ENCODE data around the gene LMAN2.
"Not testable (repeated sequence)": the region's sequence is repeated elsewhere in the genome, so short reads cannot be mapped to it uniquely, and the experiment has no call there.

The LMAN2 gene

DNA sequence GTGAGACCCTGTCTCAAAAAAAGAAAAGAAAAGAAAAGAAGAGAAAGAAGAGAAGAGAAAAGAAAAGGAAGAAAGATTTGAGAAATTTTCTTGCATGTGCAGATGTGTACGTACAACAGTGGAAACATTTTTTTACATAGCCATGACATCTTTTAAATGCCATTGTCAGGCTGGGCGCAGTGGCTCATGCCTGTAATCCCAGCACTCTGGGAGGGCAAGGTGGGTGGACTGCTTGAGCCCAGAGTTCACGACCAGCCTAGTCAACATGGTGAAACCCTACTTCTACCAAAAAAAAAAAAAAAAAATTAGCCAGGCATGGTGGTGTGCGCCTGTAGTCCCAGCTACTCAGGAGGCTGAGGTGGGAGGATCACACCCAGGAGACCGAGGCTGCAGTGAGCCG, 6.6 kb downstream of the LMAN2 start:
- H3K9ac ChIP-seq, result no peak overlapping the region
- no peak overlapping the region for H3K4me3 ChIP-seq (ENCODE audit: low read depth, low read length)
- no peaks in the 10 kb centered on the region for H3K9me3 ChIP-seq (ENCODE audit: control insufficient read depth, low read length)
- H3K27ac ChIP-seq, result no peak overlapping the region
- no peaks in the 10 kb centered on the region for H3K27me3 ChIP-seq (ENCODE audit: control insufficient read depth, insufficient read depth, low read length)
- H3K79me2 ChIP-seq, result peaks cover 43% of the 10 kb centered on the region
- no peaks in the 10 kb centered on the region for H3K36me3 ChIP-seq (ENCODE audit: control insufficient read depth, insufficient read depth, low read length)
- no peak overlapping the region for H3K4me2 ChIP-seq (ENCODE audit: low read length)
- TF ChIP-seq, protein P1, sequence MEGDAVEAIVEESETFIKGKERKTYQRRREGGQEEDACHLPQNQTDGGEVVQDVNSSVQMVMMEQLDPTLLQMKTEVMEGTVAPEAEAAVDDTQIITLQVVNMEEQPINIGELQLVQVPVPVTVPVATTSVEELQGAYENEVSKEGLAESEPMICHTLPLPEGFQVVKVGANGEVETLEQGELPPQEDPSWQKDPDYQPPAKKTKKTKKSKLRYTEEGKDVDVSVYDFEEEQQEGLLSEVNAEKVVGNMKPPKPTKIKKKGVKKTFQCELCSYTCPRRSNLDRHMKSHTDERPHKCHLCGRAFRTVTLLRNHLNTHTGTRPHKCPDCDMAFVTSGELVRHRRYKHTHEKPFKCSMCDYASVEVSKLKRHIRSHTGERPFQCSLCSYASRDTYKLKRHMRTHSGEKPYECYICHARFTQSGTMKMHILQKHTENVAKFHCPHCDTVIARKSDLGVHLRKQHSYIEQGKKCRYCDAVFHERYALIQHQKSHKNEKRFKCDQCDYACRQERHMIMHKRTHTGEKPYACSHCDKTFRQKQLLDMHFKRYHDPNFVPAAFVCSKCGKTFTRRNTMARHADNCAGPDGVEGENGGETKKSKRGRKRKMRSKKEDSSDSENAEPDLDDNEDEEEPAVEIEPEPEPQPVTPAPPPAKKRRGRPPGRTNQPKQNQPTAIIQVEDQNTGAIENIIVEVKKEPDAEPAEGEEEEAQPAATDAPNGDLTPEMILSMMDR (IDR thresholded peaks at IDR 0.05), result no peak
- no peak overlapping the region for H2AFZ ChIP-seq
- H3K4me1 ChIP-seq, result peaks cover 4% of the 10 kb centered on the region

DNA sequence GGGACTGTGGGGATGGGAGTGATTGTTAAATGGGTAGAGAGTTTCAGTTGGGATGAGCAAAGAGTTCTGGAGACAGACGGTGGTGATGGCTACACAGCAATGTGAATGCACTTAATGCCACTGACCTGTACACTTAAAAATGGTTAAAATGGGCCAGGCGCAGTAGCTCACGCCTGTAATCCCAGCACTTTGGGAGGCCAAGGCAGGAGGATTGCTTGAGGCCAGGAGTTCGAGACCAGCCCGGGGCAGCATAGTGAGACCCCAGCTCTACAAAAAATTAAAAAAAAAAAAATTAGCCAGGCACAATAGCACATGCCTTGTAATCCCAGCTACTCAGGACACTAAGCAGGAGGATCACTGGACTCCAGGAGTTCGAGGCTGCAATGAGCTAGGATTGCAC, 7.7 kb downstream of the LMAN2 start:
- H3K27me3 ChIP-seq (ENCODE audit: control insufficient read depth, insufficient read depth, low read length), result no peaks in the 10 kb centered on the region
- no peak overlapping the region for H3K27ac ChIP-seq
- TF ChIP-seq, protein P1 (IDR thresholded peaks at IDR 0.05), result no peak
- no peaks in the 10 kb centered on the region for H3K36me3 ChIP-seq (ENCODE audit: control insufficient read depth, insufficient read depth, low read length)
- H3K4me1 ChIP-seq, result peaks cover 4% of the 10 kb centered on the region
- H3K9ac ChIP-seq, result no peak overlapping the region
- no peak overlapping the region for H3K4me3 ChIP-seq (ENCODE audit: low read depth, low read length)
- H3K9me3 ChIP-seq (ENCODE audit: control insufficient read depth, low read length), result no peaks in the 10 kb centered on the region
- H3K4me2 ChIP-seq (ENCODE audit: low read length), result no peak overlapping the region
- no peak overlapping the region for H2AFZ ChIP-seq
- H3K79me2 ChIP-seq, result peaks cover 50% of the 10 kb centered on the region

DNA sequence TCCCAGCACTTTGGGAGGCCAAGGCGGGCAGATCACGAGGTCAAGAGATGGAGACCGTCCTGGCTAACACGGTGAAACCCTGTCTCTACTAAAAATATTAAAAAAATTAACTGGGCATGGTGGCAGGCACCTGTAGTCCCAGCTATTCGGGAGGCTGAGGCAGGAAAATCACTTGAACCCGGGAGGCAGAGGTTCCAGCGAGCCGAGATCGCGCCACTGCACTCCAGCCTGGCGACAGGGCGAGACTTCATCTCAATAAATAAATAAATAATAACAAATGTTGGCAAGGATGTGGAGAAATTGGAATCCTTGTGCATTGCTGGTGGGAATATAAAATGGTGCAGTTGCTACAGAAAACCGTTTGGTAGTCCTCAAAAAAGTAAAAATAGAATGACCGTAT, 8.5 kb downstream of the LMAN2 start:
- H2AFZ ChIP-seq; H3K9me3 ChIP-seq (ENCODE audit: control insufficient read depth, low read length); H3K4me3 ChIP-seq (ENCODE audit: low read depth, low read length); H3K4me2 ChIP-seq (ENCODE audit: low read length); H3K27me3 ChIP-seq (ENCODE audit: control insufficient read depth, insufficient read depth, low read length); H3K4me1 ChIP-seq; H3K36me3 ChIP-seq (ENCODE audit: control insufficient read depth, insufficient read depth, low read length); H3K27ac ChIP-seq; H3K9ac ChIP-seq: not testable (repeated sequence)
- peaks cover 57% of the 10 kb centered on the region for H3K79me2 ChIP-seq

DNA sequence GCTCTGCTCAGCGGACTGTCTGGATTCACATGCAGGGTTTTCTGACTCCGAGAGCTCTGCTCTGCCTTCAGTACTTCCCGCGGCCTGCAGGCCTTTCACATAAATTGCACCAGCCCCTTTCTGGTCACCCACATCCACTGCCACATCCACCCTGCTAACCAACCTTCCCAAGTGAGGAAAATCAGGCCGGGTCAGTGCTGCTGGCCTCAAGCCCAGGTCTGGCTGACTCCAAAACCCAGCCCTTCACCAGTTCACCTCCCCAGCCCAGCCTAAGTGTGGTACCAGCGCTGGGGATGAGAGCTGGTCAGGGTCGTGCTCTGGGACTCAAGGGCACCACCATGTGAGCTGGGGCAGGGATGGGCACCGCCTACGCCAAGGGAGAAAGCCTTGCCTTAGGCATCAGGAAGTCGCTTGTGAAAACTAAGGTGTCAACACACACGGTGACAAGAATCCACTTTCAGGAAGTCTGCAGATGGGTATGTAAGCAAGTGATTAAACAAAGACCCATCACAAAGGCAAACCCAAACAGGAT, 12.3 kb downstream of the LMAN2 start:
- Histone ChIP-seq H3K4me2 (ENCODE audit: low read length) (no peak overlapping the region), H2AFZ (no peak overlapping the region), H3K27me3 (ENCODE audit: control insufficient read depth, insufficient read depth, low read length) (no peaks in the 10 kb centered on the region), H3K4me3 (ENCODE audit: low read depth, low read length) (no peak overlapping the region), H3K4me1 (no peaks in the 10 kb centered on the region), H3K36me3 (ENCODE audit: control insufficient read depth, insufficient read depth, low read length) (no peaks in the 10 kb centered on the region), H3K9me3 (ENCODE audit: control insufficient read depth, low read length) (no peaks in the 10 kb centered on the region), H3K79me2 (peaks cover 60% of the 10 kb centered on the region), H3K27ac (no peak overlapping the region), H3K9ac (no peak overlapping the region)
- TF ChIP-seq, protein P1 (IDR thresholded peaks at IDR 0.05), result no peak

DNA sequence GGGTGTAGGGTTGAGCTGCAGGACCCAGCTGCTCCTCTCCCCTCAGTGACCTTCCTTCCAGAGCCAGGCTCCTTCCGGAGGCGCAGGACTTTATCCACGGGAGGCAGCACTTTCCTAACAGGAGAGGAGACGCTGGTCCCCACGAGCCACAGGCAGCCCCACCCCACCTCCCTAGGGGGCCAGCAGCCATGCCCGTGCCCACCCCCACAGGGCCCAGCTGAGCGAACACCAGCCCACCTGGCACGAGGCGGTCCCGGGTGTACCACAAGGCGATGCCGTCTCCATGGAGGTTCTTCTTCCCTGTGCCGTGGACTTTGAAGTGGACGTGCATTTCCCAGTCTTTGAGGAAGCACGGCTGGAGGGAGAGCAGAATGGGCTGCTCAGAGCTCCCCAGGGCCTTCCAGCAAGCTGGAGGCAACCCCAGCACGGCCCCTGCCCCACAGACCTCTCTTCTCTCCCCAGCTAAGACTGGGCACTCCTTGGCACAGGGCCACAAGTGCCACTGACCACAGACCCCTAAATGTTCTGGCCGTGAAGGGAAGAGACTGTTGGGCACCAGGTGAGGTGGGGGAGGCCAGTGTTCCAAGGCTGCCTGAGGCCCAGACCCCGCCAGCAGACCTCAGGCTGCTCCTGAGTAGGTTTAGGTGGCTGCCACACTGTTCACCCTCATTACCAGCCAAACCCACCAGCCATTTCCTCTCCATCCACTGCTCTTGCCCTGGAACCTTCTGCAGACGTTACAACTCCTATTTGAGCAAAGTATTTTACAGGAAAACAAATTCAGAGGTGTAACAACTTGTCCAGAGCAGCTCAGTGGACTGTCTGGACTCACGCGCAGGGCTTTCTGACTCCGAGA, 13.0 kb downstream of the LMAN2 start:
- Histone ChIP-seq H2AFZ (no peak overlapping the region), H3K4me3 (ENCODE audit: low read depth, low read length) (no peak overlapping the region), H3K9me3 (ENCODE audit: control insufficient read depth, low read length) (no peaks in the 10 kb centered on the region), H3K9ac (no peak overlapping the region), H3K4me1 (no peaks in the 10 kb centered on the region), H3K79me2 (peaks cover 56% of the 10 kb centered on the region), H3K4me2 (ENCODE audit: low read length) (no peak overlapping the region), H3K27me3 (ENCODE audit: control insufficient read depth, insufficient read depth, low read length) (no peaks in the 10 kb centered on the region), H3K27ac (no peak overlapping the region), H3K36me3 (ENCODE audit: control insufficient read depth, insufficient read depth, low read length) (no peaks in the 10 kb centered on the region)
- TF ChIP-seq, protein P1 (IDR thresholded peaks at IDR 0.05), result no peak

All from parathyroid adenoma (tissue), 2 donors.